ENCODE data around the gene C21orf58.

Gene C21orf58

GRCh38 chr21:46361176-46361575 lies 37.5 kb upstream of the C21orf58 start:
- ChIA-PET POLR2A (no interaction called here), CTCF (no interaction called here)
- no peak overlapping the region for H3K4me3 ChIP-seq (ENCODE audit: low read depth, low read length)
- no peak for DNase-seq (ENCODE audit: low read depth, low spot score)
- TF ChIP-seq CTCF (IDR thresholded peaks at IDR 0.05; ENCODE audit: insufficient read depth, low read length, missing control alignments): no peak

- TF ChIP-seq CTCF (IDR thresholded peaks at IDR 0.05; ENCODE audit: insufficient read depth, low read length, missing control alignments): no peak
- CTCF ChIA-PET: no interaction called here
- H3K4me3 ChIP-seq (ENCODE audit: low read depth, low read length): no peak overlapping the region
- DNase-seq (ENCODE audit: low read depth, low spot score): no peak
- POLR2A ChIA-PET: no interaction called here
Measured at GRCh38 chr21:46357684-46358425, 34.2 kb upstream of the C21orf58 start.

- TF ChIP-seq CTCF (IDR thresholded peaks at IDR 0.05; ENCODE audit: insufficient read depth, low read length, missing control alignments): no peak
- ChIA-PET POLR2A (no interaction called here), CTCF (no interaction called here)
- H3K4me3 ChIP-seq (ENCODE audit: low read depth, low read length): no peak overlapping the region
- no peak for DNase-seq (ENCODE audit: low read depth, low spot score)
Measured at GRCh38 chr21:46357335-46357604, 33.6 kb upstream of the C21orf58 start.

- DNase-seq (ENCODE audit: low read depth, low spot score): no peak
- ChIA-PET POLR2A (no interaction called here), CTCF (no interaction called here)
- H3K4me3 ChIP-seq (ENCODE audit: low read depth, low read length): no peak overlapping the region
- no peak for TF ChIP-seq CTCF (IDR thresholded peaks at IDR 0.05; ENCODE audit: insufficient read depth, low read length, missing control alignments)
Measured at GRCh38 chr21:46356494-46357334, 33.0 kb upstream of the C21orf58 start.

GRCh38 chr21:46356005-46356338 lies 32.3 kb upstream of the C21orf58 start:
- TF ChIP-seq CTCF (IDR thresholded peaks at IDR 0.05; ENCODE audit: insufficient read depth, low read length, missing control alignments): no peak
- POLR2A ChIA-PET: no interaction called here
- no peak overlapping the region for H3K4me3 ChIP-seq (ENCODE audit: low read depth, low read length)
- no peak for DNase-seq (ENCODE audit: low read depth, low spot score)
- CTCF ChIA-PET: no interaction called here

- CTCF ChIA-PET: no interaction called here
- no peak overlapping the region for H3K4me3 ChIP-seq (ENCODE audit: low read depth, low read length)
- POLR2A ChIA-PET: no interaction called here
- no peak for DNase-seq (ENCODE audit: low read depth, low spot score)
- no peak for TF ChIP-seq CTCF (IDR thresholded peaks at IDR 0.05; ENCODE audit: insufficient read depth, low read length, missing control alignments)
Measured at GRCh38 chr21:46355161-46356004, 31.7 kb upstream of the C21orf58 start.
